GM18867 (cell line): ENCODE measurements around the gene KIAA1217.
A peak's percentile ranks its signal among the peaks of the same experiment; 100 is the strongest.

Experiments
- ATAC-seq: cut with Tn5 transposase; IDR thresholded peaks from one replicate; pipeline ENCODE4 v1.9.1; 2021; ENCODE audit warnings: mild to moderate bottlenecking, moderate library complexity; ENCODE audit not compliant: unreplicated experiment

The KIAA1217 gene

GRCh38 chr10:24207341-24207740 is 1.6 kb upstream of the KIAA1217 start:
- ATAC-seq = no peak

- no peak for ATAC-seq
These were observed 942 bp upstream of the KIAA1217 start for GRCh38 chr10:24207781-24208611.

GRCh38 chr10:24209432-24209771 is 464 bp downstream of the KIAA1217 start:
- ATAC-seq = peak; percentile 34

GRCh38 chr10:24209946-24210491 is 1.1 kb downstream of the KIAA1217 start:
- ATAC-seq = peak; percentile 76

- ATAC-seq = peak; percentile 2
These were observed 1.6 kb downstream of the KIAA1217 start for GRCh38 chr10:24210501-24210900.

- ATAC-seq = no peak
These were observed 4.3 kb downstream of the KIAA1217 start for GRCh38 chr10:24213266-24213665.

- no peak for ATAC-seq
These were observed 4.9 kb downstream of the KIAA1217 start for GRCh38 chr10:24213881-24214280.

- ATAC-seq = no peak
These were observed 5.8 kb downstream of the KIAA1217 start for GRCh38 chr10:24214762-24215161.

GRCh38 chr10:24215196-24215595 is 6.3 kb downstream of the KIAA1217 start:
- ATAC-seq = no peak

- ATAC-seq = no peak
These were observed 6.7 kb downstream of the KIAA1217 start for GRCh38 chr10:24215603-24216002.

- no peak for ATAC-seq
These were observed 11.0 kb downstream of the KIAA1217 start for GRCh38 chr10:24219963-24220362.

GRCh38 chr10:24223341-24223740 is 14.4 kb downstream of the KIAA1217 start:
- ATAC-seq = no peak

GRCh38 chr10:24223953-24224352 is 15.0 kb downstream of the KIAA1217 start:
- ATAC-seq = no peak

- no peak for ATAC-seq
These were observed 19.7 kb downstream of the KIAA1217 start for GRCh38 chr10:24228642-24229041.

GRCh38 chr10:24229909-24230308 is 21.0 kb downstream of the KIAA1217 start:
- no peak for ATAC-seq

- ATAC-seq = no peak
These were observed 22.3 kb downstream of the KIAA1217 start for GRCh38 chr10:24231200-24231599.

GRCh38 chr10:24234784-24235183 is 25.8 kb downstream of the KIAA1217 start:
- ATAC-seq = no peak

- no peak for ATAC-seq
These were observed 26.5 kb downstream of the KIAA1217 start for GRCh38 chr10:24235471-24235870.

GRCh38 chr10:24237801-24238395 is 29.0 kb downstream of the KIAA1217 start:
- ATAC-seq = no peak

- ATAC-seq = no peak
These were observed 29.7 kb downstream of the KIAA1217 start for GRCh38 chr10:24238519-24239247.

GRCh38 chr10:24239289-24240040 is 30.5 kb downstream of the KIAA1217 start:
- ATAC-seq = no peak
